ENCODE measurements around the gene HIRA.

Gene HIRA, protein sequence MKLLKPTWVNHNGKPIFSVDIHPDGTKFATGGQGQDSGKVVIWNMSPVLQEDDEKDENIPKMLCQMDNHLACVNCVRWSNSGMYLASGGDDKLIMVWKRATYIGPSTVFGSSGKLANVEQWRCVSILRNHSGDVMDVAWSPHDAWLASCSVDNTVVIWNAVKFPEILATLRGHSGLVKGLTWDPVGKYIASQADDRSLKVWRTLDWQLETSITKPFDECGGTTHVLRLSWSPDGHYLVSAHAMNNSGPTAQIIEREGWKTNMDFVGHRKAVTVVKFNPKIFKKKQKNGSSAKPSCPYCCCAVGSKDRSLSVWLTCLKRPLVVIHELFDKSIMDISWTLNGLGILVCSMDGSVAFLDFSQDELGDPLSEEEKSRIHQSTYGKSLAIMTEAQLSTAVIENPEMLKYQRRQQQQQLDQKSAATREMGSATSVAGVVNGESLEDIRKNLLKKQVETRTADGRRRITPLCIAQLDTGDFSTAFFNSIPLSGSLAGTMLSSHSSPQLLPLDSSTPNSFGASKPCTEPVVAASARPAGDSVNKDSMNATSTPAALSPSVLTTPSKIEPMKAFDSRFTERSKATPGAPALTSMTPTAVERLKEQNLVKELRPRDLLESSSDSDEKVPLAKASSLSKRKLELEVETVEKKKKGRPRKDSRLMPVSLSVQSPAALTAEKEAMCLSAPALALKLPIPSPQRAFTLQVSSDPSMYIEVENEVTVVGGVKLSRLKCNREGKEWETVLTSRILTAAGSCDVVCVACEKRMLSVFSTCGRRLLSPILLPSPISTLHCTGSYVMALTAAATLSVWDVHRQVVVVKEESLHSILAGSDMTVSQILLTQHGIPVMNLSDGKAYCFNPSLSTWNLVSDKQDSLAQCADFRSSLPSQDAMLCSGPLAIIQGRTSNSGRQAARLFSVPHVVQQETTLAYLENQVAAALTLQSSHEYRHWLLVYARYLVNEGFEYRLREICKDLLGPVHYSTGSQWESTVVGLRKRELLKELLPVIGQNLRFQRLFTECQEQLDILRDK

DNA sequence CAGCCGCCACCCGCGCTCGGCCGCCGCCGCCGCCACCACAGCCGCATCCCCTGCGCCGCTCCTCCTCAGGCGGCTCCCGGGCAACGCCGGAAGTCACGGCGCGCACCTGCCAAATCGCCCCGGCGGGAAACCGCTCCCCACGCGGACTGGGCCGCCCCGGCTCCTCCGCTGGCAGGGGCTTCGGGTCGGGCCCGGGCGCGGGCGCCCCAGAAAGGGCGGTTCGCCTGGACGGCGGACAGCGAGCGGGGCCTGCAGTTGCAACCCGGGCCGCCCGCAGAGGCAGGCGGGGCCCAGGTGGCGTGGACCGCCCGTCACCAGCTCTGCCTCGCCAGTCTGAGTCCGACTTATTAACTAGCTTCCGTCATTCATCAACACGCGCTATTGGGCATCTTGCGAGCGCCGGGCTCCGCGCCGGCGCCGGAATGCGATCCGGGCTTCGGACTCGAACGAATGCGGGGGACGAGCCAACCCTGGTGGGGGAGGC is at the start of gene HIRA:
Gene HIRA, minus strand, starts transcription at position 85 of the 484 bp plus-strand sequence. CDS start 257 bp downstream, outside the sequence.
- peak; percentile 59 for DNase-seq

DNA sequence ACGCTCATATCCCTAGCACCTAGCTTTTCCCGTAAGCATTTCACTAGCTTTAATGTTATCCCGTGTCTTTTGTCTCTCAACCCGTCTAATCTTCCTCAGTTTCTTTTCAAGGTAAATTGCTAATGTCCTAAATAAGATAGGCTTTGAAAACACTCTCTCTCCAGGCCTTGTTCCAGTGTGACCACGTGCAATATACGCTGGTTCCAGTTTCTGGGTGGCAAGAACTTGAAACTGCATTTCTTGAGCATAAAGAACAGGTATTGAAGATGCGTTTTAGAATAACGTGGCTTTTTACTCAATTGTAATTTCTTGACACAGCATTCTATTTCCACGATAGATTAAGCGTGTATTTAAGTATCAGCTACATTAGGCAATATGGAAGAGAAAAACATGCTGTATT is 49.3 kb upstream of the HIRA start:
- DNase-seq: no peak

DNA sequence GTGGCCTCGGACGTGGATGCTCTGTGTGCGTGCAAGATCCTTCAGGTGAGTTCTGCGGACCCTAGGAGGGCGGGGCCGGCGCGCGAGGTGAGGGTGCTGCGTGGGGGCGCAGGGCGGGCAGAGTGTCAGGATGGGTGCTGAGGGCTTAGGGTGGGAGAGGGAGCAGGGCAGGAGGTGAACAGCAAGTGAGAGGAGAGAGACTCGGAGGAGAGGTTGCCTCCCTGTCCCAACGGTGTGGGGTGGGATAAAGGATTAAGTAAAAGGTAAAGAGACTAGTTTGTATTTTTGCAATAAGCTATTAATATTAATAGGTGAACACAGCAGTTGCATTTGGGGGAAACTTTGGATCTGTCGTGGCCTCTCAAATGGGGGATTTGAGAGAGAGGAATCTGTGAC is 48.6 kb upstream of the HIRA start:
- DNase-seq: no peak

DNA sequence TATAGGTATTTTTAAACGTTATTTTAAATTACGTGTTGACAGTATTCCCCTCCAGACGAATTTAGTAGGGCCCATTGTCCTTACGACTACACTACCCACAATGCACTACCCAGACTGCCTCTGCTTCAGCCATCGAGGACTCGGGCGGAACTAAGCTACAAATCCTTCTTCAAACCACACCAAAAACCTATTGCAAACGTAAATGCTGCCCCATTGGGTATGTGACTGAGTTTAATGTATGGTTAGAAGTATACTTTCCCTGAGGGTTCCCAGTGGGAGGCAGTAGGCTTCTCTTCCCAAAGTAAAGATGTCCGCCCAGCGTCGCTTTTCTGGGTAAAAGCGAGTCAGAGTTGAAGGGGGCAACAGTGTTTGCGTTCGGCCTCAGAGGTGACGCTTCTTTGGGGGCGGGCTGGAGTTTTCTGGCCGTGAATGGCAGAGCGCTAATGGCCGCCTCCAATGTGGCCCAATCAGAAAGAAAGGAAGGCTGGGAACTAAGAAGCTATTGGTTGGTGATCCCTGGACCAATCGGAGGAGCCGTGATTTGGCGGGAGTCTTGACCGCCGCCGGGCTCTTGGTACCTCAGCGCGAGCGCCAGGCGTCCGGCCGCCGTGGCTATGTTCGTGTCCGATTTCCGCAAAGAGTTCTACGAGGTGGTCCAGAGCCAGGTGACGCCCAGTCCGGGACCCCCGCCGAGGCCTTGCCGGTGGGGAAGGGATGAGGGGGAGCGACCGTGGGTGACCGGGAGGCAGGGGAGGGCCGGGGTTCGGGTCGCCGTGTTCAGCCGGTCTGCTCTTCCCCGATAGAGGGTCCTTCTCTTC is 48.0 kb upstream of the HIRA start, which contains the start of gene CDC45:
Gene CDC45, plus strand, starts transcription at position 566 of the 818 bp plus-strand sequence. Its CDS starts 49 bp downstream, at position 615.
- DNase-seq: peak; percentile 85

DNA sequence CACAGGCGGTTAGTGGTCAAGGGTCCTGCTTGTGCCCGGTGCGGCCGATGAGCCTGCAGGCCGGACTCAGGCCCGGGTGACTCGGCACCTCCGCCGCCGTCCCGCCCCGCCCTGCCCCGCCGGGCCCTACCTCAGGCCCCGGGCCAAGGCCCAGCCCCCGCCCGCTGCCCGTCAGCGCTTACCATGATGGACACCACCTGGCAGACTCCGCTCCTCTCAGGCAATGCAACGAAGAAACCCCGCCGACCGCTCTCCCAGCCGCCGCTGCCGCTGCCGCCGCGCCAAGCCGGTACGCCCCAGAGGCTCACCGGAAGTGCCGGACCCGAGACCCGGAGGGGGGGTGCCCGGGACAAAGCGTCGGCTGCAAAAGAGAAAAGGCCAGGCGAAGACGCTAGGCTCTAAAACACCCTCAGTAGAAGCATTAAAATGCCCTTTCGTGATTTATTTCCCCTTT is 47.4 kb upstream of the HIRA start, which contains the start of gene UFD1:
Gene UFD1, minus strand, starts transcription at position 293 of the 454 bp plus-strand sequence. Its CDS starts 108 bp downstream, at position 185.
- DNase-seq: peak; percentile 61

DNA sequence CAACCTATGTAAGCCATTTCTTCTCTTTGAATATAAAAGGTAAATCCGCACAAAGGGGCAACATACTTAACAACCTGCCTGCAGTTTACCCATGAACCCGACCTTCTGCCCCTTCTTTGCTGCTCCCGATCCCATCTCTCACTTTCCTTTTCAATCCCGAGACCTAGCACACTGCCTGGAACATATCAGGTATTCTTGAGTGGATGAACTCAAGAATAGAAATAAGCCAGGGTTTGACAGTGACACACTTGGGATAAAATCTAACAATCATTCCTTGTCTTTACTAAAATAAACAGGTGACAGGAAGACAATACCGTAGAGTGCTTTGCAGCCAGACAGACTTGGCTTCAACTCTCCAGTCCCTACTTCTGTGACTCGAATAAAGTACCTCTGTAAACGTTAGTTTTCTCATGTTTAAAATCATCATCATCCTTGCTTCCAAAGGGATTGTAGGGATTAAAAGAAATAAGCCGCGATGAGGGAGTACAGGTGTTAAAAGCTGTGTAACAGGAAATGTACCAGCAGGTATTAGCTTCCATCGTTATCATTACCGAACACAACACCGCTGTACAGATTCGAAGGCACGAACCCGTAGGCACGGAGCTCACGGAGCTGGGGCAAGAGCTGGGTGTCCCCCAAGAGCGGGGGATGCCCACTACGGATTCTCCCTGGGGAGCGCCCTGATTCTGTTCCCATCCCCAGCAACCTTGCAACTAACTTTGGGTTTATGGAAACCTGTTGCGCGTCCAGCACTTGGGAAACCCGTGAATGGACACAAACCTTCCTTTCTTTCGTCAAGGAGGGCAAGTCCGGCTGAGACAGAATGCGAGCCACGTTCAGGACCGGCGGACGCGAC is 46.7 kb upstream of the HIRA start:
- no peak for DNase-seq

DNA sequence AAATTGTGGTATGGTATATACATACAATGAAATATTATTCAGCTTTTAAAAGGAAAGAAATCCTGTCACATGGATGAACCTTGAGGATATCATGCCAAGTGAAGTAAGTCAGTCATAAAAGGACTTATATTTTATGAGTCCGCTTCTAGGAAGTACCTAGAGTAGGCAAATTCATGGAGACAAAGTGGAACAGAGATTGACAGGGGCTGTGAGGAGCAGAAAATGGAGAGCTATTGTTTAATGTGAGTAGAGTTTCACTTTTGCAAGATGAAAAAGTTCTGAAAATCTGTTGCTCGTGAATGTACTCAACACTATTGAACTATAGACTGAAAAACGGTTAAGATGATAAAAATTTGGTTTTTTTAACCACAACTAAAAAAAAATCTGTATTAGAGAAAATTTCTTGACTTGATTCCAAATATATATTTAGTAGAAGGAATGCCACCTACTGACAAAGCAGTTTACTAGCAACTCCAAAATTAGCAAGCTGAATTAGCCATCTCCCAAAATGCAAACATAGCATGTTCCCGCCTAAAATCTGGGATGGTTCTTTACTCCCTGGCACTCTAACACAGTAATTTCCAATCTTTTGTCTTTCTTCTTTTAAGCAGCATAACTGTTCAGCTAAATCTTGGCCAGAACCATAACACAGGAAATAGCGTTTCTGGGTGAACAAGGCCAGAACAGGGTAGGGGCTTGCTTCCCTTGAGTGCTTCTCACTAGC is 46.0 kb upstream of the HIRA start:
- DNase-seq: no peak

DNA sequence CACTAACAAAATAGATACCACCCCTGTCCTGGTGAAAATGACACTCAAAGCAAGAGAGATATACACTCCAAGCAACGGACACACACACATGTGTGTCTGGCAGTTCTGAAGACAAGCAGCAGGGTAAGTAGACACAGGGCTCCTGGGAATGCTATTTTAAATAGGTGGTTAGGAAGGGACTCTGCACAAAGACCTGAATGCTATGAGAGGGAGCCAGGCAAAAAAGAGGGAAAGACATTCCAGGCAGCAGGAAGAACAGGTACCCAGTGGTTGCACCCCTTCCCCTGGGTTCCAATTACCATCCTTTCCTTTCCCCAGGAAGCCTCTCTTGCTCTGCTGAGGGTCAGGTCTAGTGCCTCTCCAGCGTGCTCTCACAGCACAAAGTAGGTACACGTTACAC is 44.5 kb upstream of the HIRA start:
- no peak for DNase-seq

DNA sequence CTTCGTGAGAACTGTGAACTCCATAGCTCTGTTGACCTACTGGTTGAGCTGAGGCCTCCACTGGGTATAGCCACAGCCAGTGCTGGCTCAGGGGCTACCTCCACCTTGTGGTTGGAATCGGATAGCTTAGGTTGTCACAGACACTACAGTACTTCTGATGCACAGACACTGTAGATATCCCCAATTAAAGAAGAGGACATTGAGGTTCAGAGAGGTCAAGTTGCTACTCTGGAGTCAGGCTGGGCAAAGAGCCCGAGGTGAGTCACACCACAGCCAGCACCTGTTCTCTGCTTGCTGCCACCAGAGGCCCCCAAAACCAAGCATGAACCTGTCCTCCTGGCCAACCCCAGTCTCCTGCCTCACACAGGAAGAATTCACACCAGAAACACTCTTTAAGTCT is 42.0 kb upstream of the HIRA start:
- DNase-seq: no peak

DNA sequence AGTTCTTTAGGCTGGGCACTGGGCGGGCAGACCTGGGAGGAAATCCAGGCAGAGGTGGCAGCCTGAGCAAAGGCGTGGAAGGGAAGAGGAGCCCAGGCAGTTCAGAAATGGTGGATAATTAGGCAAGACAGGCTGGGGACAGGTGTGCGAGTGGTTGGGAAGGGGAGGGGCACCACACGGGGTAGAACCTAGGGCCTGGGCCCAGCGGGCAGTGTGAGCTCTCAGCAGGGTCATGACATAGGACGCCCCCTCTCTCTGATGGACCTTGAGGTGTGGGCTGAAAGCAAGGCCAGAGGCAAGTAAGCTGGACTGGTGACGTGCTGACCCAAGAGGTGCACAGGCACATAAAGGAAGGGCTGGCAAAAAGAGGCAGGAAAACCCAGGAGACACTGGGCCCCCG is 40.7 kb upstream of the HIRA start:
- DNase-seq: no peak

DNA sequence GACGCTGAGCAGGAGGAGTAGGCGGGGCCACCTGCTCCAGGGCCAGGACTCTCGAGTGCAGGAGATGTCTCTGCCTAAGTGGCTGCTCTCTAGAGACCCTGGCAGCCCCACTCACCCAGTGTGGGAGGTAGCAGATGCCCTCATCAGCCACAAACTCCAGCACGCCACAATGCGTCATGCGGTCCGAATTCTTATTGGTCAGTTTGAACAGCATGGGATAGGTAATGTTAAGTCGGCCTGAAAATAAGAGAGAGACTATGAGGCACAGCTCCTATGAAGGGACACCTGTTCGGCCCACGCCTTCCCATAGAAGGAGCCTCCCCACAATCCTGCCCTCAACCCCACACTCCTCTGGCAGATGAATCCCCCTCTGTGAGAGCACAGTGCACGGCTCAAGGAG is 40.0 kb upstream of the HIRA start:
- DNase-seq: no peak

DNA sequence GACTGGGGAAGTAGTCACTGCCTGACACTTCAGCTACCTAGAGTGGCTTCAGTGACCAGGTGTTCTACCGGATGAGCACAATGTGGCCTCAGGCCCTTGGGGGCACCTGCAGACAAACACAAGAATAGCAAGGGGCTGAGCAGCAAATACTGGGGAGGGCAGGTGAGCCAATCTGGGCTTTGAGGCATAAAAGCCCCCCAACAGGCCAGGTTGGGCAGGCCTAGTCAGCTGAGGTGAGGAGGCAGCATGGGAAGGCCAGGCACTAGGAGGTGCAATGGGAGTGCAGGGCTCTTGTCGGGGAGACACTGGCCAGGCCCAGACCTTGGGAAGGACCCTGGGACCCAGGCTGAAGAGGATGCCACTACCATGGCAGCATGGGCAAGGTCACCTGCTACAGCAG is 38.5 kb upstream of the HIRA start:
- DNase-seq: no peak

DNA sequence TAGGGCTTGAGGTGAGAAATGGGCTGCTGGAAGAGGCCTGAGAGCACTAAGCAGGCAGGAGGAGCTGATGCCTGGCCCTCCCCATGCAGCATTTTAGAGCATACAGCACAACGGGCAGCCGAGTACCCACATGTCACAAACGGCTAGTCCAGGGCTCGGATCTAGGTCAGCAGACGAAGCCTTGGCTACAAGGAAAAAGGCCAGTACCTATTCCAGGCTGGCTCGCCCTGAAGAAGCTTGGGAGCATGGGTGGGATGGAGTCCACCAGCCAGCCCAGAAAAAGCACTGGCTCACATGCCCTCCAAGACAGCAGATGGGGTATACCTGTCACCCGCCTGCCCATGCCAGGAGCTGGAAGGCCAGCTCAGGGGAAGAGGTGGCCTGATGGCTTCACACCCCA is 37.9 kb upstream of the HIRA start:
- DNase-seq: no peak

DNA sequence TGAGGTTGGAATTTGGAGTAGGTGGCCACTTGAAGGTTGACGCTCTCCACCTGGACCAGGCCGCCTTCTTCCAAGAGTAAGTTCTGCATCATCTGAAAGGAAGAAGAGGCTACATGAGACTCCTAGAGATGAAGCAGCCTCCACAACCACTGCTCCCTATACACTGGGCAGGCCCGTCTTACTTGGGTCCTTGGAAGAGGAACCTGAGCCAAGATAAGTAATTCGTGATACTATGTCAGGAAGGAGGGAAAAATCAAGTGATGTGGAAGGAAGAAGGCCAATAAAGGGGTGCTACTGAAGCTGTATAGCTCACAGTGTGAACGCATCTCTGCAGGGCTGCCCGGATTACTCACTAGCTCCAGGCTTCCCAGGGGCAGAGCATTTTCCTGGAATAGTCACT is 36.4 kb upstream of the HIRA start:
- DNase-seq: no peak

DNA sequence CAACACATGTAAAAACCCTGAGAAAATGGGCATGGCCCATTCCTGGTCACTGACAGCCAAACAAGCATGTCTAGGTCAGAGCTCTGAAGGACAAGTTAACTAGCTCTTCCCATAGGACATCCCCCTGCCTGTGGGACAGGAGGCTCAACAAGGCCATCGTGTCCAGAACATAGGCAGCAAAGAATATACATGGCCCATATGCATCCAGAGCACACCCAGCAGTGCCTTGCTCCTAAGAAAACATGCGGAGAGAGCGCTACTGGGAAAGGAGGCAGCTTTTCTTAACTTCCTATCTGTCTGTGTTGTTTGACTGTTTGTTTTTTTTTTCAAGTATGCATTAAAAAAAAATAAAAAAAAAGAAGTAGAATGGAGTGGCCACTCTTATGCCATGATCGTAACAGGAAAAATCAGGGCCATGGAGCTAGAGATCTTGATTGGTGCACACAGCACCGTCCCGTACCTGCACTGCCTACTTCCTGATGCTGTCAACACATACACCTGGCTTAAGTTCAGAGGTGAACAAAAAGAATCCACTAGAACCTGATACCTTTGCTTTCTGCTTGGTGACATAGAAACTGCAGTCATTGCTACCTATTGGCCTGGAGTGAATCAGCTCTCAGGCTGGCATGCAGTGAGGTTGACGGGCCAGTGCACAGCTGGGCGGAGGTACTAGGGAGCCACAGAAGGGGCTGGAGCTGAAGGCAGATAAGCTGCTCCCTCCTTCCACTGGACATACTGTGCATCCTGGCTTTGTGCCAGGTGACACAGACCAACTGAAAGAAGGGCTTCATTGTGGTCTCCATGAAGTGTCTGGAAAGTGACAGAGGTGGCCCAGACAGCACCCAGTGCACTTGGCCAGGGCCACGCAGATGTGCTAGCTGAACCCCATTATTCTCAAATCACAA is 35.6 kb upstream of the HIRA start:
- DNase-seq: no peak

DNA sequence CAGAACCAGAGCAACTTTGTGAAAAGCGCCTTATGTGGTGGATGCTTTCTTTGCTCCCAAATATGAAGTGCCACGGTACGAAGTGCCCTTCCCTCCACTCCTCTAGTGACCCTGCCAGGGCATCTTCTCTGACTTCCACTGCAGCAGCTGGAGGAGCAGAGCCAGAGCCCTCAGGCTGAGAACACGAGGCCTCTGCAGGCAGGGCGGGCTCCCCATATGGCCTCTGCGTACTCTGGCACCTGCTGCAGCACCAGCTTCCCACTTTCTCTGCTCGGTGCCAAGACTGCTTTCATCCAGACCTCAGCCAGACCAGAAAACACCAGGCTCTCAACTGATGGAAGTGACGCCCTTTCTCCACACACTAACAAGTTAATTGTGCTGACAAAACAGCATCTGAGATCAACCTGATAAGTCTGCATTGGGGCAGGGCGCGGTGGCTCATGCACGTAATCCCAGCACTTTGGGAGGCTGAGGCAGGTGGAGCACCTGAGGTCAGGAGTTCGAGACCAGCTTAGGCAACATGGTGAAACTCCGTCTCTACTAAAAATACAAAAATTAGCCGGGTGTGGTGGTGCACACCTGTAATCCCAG is 34.7 kb upstream of the HIRA start:
- DNase-seq: no peak

DNA sequence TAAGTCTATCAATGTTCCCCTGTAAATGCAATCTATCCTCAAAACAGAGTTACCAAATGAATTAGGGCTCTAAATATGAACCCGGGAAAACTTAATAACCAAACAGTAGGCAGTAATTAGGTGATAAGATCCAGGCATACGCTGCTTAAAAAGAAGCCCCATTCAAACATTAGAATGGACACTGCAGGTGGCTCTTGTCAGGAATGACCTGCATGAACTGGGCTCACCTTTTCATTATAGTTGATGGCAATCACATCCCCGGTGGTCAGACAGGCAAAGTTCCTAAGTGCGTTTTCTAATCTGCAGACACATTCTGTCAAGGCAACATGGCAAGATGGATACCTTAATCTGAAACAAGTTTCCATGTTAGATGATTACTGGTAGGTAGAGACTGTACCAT is 33.4 kb upstream of the HIRA start:
- no peak for DNase-seq

DNA sequence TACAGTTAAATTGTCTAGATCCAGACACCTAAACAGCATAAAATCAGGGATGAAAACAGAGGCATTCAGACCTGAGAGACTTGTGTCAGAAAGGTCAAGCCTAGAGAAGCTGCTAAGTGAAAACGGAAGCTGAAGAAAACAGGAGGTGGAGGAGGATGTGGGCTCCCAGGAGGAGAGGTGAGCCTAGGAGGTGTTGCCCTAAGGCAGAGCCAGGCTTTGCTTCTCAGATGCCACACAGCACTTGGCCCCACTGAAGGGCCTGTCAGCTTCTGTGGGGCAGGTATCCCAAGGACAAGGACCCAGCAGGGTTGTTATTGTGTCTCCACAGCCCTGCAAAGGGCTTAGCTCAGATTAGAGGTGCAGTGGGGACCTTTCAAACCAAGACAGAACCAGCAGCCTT is 33.0 kb upstream of the HIRA start:
- no peak for DNase-seq
